ENCODE results near the gene TYW3.

TYW3 gene

GRCh38 chr1:74791491-74791890, 58.5 kb downstream of the TYW3 start:
- no peak for DNase-seq (ENCODE audit: low read depth)

GRCh38 chr1:74799119-74799657, 66.2 kb downstream of the TYW3 start:
- DNase-seq (ENCODE audit: low read depth): no peak

- no peak for DNase-seq (ENCODE audit: low read depth)
These were observed 78.7 kb downstream of the TYW3 start for GRCh38 chr1:74811436-74812179.

- no peak for DNase-seq (ENCODE audit: low read depth)
These were observed 79.2 kb downstream of the TYW3 start for GRCh38 chr1:74812180-74812541.

Data from non-pigmented ciliary epithelial cell (primary cell).